Measurements from ENCODE around the gene MKX. TPM values are rescaled to one million over a fixed set of nuclear protein-coding genes. Genes with fewer than 3 reads are reported as not detected.

Gene MKX
- total and polyA plus RNA-seq, 9 of the 15 experiments (the other 6 are each of a cell fraction or from before 2014, with no cell fraction given), result 0.07 TPM; not detected in 7

DNA sequence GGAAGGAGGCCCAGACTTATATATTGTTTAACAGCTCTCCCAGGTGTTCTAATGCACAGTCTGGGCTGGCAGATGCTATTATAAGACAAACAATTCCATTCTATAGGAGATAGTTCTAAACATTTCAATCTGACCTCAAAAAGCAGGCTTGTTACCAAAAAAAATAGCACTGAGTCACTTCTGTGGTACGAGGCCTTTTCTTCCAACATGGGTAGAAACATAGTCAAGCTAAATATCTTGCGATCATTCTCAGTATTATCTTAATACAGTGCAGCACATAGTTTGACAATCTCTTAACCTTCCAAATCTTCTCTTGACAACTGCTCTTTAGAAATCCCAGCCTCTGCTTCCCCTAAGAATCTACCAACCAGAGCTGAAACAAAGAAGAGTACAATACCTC is 46.6 kb upstream of the MKX start:
- Histone ChIP-seq H3K4me1 (replicated peaks in 1 of 2; ENCODE audit: control insufficient read depth in 2 of 2, insufficient read depth in 2 of 2, low read length in 2 of 2) (no peaks in the 10 kb centered on the region), H2AFZ (ENCODE audit: low read depth, low read length) (no peak overlapping the region), H3K9me3 (replicated peaks; ENCODE audit: control insufficient read depth, insufficient read depth, low read depth, low read length) (no peaks in the 10 kb centered on the region), H3K36me3 (ENCODE audit: control insufficient read depth, insufficient read depth, low read length) (no peaks in the 10 kb centered on the region), H4K20me1 (replicated peaks; ENCODE audit: control insufficient read depth, insufficient read depth, low read length) (no peaks in the 10 kb centered on the region), H3K9me1 (ENCODE audit: control insufficient read depth, insufficient read depth, low read length) (no peaks in the 10 kb centered on the region), H3K27me3 (ENCODE audit: control insufficient read depth in 2 of 2, insufficient read depth in 2 of 2, low read length in 2 of 2) (no peaks in the 10 kb centered on the region), H3K4me2 (ENCODE audit: insufficient read depth, low read length) (no peak overlapping the region), H3K4me3 (no peak overlapping the region), H3K79me2 (ENCODE audit: control insufficient read depth, insufficient read depth, low read length) (no peaks in the 10 kb centered on the region), H3K27ac (ENCODE audit: extremely low read depth, low read depth, low read length) (no peak overlapping the region), H3K9ac (ENCODE audit: insufficient read depth in 1 of 2, low read depth in 2 of 2, low read length in 2 of 2) (no peak overlapping the region)
- no peak for TF ChIP-seq KDM1A (IDR thresholded peaks at IDR 0.05)
- TF ChIP-seq, protein P1, sequence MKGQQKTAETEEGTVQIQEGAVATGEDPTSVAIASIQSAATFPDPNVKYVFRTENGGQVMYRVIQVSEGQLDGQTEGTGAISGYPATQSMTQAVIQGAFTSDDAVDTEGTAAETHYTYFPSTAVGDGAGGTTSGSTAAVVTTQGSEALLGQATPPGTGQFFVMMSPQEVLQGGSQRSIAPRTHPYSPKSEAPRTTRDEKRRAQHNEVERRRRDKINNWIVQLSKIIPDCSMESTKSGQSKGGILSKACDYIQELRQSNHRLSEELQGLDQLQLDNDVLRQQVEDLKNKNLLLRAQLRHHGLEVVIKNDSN (CRISPR knock-in tag; IDR thresholded peaks at IDR 0.05), result no peak
- TF ChIP-seq POU5F1 (IDR thresholded peaks at IDR 0.05; ENCODE audit: borderline replicate concordance, low read depth, low read length, partially characterized antibody), result no peak
- no peak for TF ChIP-seq ZNF79 (CRISPR knock-in tag; IDR thresholded peaks at IDR 0.05; ENCODE audit: low read depth)
- TF ChIP-seq, protein P2, sequence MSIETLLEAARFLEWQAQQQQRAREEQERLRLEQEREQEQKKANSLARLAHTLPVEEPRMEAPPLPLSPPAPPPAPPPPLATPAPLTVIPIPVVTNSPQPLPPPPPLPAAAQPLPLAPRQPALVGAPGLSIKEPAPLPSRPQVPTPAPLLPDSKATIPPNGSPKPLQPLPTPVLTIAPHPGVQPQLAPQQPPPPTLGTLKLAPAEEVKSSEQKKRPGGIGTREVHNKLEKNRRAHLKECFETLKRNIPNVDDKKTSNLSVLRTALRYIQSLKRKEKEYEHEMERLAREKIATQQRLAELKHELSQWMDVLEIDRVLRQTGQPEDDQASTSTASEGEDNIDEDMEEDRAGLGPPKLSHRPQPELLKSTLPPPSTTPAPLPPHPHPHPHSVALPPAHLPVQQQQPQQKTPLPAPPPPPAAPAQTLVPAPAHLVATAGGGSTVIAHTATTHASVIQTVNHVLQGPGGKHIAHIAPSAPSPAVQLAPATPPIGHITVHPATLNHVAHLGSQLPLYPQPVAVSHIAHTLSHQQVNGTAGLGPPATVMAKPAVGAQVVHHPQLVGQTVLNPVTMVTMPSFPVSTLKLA (conservative IDR thresholded peaks at IDR 0.05), result no peak
- TF ChIP-seq ZNF347 (CRISPR knock-in tag; IDR thresholded peaks at IDR 0.05; ENCODE audit: low read depth), result no peak
- TF ChIP-seq, protein P3, sequence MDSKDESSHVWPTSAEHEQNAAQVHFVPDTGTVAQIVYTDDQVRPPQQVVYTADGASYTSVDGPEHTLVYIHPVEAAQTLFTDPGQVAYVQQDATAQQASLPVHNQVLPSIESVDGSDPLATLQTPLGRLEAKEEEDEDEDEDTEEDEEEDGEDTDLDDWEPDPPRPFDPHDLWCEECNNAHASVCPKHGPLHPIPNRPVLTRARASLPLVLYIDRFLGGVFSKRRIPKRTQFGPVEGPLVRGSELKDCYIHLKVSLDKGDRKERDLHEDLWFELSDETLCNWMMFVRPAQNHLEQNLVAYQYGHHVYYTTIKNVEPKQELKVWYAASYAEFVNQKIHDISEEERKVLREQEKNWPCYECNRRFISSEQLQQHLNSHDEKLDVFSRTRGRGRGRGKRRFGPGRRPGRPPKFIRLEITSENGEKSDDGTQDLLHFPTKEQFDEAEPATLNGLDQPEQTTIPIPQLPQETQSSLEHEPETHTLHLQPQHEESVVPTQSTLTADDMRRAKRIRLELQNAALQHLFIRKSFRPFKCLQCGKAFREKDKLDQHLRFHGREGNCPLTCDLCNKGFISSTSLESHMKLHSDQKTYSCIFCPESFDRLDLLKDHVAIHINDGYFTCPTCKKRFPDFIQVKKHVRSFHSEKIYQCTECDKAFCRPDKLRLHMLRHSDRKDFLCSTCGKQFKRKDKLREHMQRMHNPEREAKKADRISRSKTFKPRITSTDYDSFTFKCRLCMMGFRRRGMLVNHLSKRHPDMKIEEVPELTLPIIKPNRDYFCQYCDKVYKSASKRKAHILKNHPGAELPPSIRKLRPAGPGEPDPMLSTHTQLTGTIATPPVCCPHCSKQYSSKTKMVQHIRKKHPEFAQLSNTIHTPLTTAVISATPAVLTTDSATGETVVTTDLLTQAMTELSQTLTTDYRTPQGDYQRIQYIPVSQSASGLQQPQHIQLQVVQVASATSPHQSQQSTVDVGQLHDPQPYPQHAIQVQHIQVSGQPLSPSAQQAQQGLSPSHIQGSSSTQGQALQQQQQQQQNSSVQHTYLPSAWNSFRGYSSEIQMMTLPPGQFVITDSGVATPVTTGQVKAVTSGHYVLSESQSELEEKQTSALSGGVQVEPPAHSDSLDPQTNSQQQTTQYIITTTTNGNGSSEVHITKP (IDR thresholded peaks at IDR 0.05; ENCODE audit: partially characterized antibody), result no peak
- TF ChIP-seq ZNF23 (CRISPR knock-in tag; IDR thresholded peaks at IDR 0.05), result no peak
- TF ChIP-seq HSF4 (CRISPR knock-in tag; IDR thresholded peaks at IDR 0.05; ENCODE audit: borderline replicate concordance), result no peak
- no peak for TF ChIP-seq JUN (IDR thresholded peaks at IDR 0.05; ENCODE audit: borderline replicate concordance, low read depth, low read length)
- no peak for TF ChIP-seq JUN (CRISPR knock-in tag; IDR thresholded peaks at IDR 0.05; ENCODE audit: borderline replicate concordance)
- TF ChIP-seq MCM2 (IDR thresholded peaks at IDR 0.05; ENCODE audit: low read depth), result no peak
- no peak for TF ChIP-seq SMAD1 (IDR thresholded peaks at IDR 0.05; ENCODE audit: low read depth, low read length, partially characterized antibody)
- TF ChIP-seq ZNF408 (CRISPR knock-in tag; IDR thresholded peaks at IDR 0.05; ENCODE audit: low read depth), result no peak
- TF ChIP-seq ZNF695 (CRISPR knock-in tag; IDR thresholded peaks at IDR 0.05), result no peak
- no peak for TF ChIP-seq TAL1 (IDR thresholded peaks at IDR 0.05)
- no TSS peak for BruUV-seq (replicated peaks)
- in situ Hi-C loops (cut with MboI), result no loop called here
- POLR2A ChIA-PET, result interaction anchor here (0.6 to 0.9 kb wide), 2 partner anchors 8 to 436 kb away, joined by 3 to 4 read pairs; no protein-coding TSS in a partner anchor
- ATAC-seq (no peak), FAIRE-seq (no peak), DNase-seq (ENCODE audit: extremely low read depth in 1 of 4, low spot score in 3 of 4) (no peak)
- intact Hi-C loops (cut with micrococcal nuclease), result no loop called here
- CTCF ChIA-PET (ENCODE audit: low intra/inter-chr PET ratio), result no interaction called here
- WGBS (ENCODE audit: insufficient coverage, low coverage, missing lambda C conversion rate), result 0% methylated on average over 2 of the region's 2 CpGs
